Kidney glomerular epithelial cell (primary cell): ENCODE results near the gene GUCY1A2.
"Not testable (repeated sequence)": the region's sequence is repeated elsewhere in the genome, so short reads cannot be mapped to it uniquely, and the experiment has no call there.

ENCODE experiments used
- DNase-seq: peaks from one replicate; lab custom pipeline; 2025; lab: John Stamatoyannopoulos, UW

The GUCY1A2 gene

GRCh38 chr11:107018219-107018901 is at the start of gene GUCY1A2:
GUCY1A2 (minus strand) TSS chr11:107018476; CDS start chr11:107018055, 421 bp downstream.
- no peak for DNase-seq

GRCh38 chr11:107054391-107054790 is 36.1 kb upstream of the GUCY1A2 start:
- no peak for DNase-seq

- not testable (repeated sequence) for DNase-seq
Observed at GRCh38 chr11:107051332-107051731, 33.1 kb upstream of the GUCY1A2 start.

- DNase-seq = not testable (repeated sequence)
Observed at GRCh38 chr11:107050899-107051298, 32.6 kb upstream of the GUCY1A2 start.

GRCh38 chr11:107050121-107050520 is 31.8 kb upstream of the GUCY1A2 start:
- DNase-seq = no peak

- peak; percentile 57 for DNase-seq
Observed at GRCh38 chr11:107044503-107044902, 26.2 kb upstream of the GUCY1A2 start.

GRCh38 chr11:107043242-107044006 is 25.1 kb upstream of the GUCY1A2 start:
- peak; percentile 97 for DNase-seq

GRCh38 chr11:107042748-107043147 is 24.5 kb upstream of the GUCY1A2 start:
- DNase-seq = no peak

GRCh38 chr11:107041088-107041444 is 22.8 kb upstream of the GUCY1A2 start:
- DNase-seq = no peak

GRCh38 chr11:107040433-107041087 is 22.3 kb upstream of the GUCY1A2 start:
- peak; percentile 42 for DNase-seq

GRCh38 chr11:107025673-107026072 is 7.4 kb upstream of the GUCY1A2 start:
- DNase-seq = no peak

- no peak for DNase-seq
Observed at GRCh38 chr11:107020594-107020993, 2.3 kb upstream of the GUCY1A2 start.

- DNase-seq = peak; percentile 52
Observed at GRCh38 chr11:107018902-107019493, 722 bp upstream of the GUCY1A2 start.

- peak; percentile 33 for DNase-seq
Observed at GRCh38 chr11:107017433-107018218, 650 bp downstream of the GUCY1A2 start.

GRCh38 chr11:107017104-107017432 is 1.2 kb downstream of the GUCY1A2 start:
- no peak for DNase-seq

GRCh38 chr11:107014871-107015270 is 3.4 kb downstream of the GUCY1A2 start:
- no peak for DNase-seq

GRCh38 chr11:107011977-107012376 is 6.3 kb downstream of the GUCY1A2 start:
- DNase-seq = peak; percentile 14

- no peak for DNase-seq
Observed at GRCh38 chr11:107009190-107009589, 9.1 kb downstream of the GUCY1A2 start.

- DNase-seq = peak; percentile 59
Observed at GRCh38 chr11:107006076-107006833, 12.0 kb downstream of the GUCY1A2 start.

GRCh38 chr11:106999196-106999595 is 19.1 kb downstream of the GUCY1A2 start:
- DNase-seq = no peak

GRCh38 chr11:106998916-106999188 is 19.4 kb downstream of the GUCY1A2 start:
- no peak for DNase-seq
